HEK293T (cell line): Measurements from ENCODE around the gene RPTOR.

Source experiments
- ARNT ChIP-seq: fragments of 450-650 bp; IDR thresholded peaks from 2 replicates; pipeline ENCODE4 v1.6.1; 2017; ENCODE audit warnings: mild to moderate bottlenecking
- BHLHE40 ChIP-seq: fragments of 450-650 bp; IDR thresholded peaks from 2 replicates; pipeline ENCODE4 v1.6.1; 2016; ENCODE audit warnings: mild to moderate bottlenecking, moderate library complexity, borderline replicate concordance
- ELF4 ChIP-seq: fragments of 450-650 bp; IDR thresholded peaks from 2 replicates; pipeline ENCODE4 v1.6.1; 2017; ENCODE audit warnings: antibody characterized with exemption
- FOXA1 ChIP-seq: fragments of 450-650 bp; IDR thresholded peaks from 2 replicates; pipeline ENCODE4 v1.6.1; 2016; ENCODE audit warnings: mild to moderate bottlenecking
- FOXM1 ChIP-seq: fragments of 450-650 bp; IDR thresholded peaks from 2 replicates; pipeline ENCODE4 v1.6.1; 2017; ENCODE audit warnings: mild to moderate bottlenecking, borderline replicate concordance
- HDGF ChIP-seq: fragments of 450-650 bp; IDR thresholded peaks from 2 replicates; pipeline ENCODE4 v1.6.1; 2017; ENCODE audit warnings: antibody characterized with exemption, borderline replicate concordance
- NFRKB ChIP-seq: fragments of 450-650 bp; IDR thresholded peaks from 2 replicates; pipeline ENCODE4 v1.6.1; 2016; ENCODE audit warnings: mild to moderate bottlenecking, moderate library complexity
- SUZ12 ChIP-seq: fragments of 450-650 bp; IDR thresholded peaks from 2 replicates; pipeline ENCODE4 v1.6.1; 2016; ENCODE audit warnings: mild to moderate bottlenecking
- TARDBP ChIP-seq: fragments of 450-650 bp; IDR thresholded peaks from 2 replicates; pipeline ENCODE4 v1.6.1; 2016
- ZNF384 ChIP-seq: fragments of 450-650 bp; IDR thresholded peaks from 2 replicates; pipeline ENCODE4 v1.6.1; 2016
- TF ChIP-seq, protein P1 (sequence below): fragments of 450-650 bp; IDR thresholded peaks from 2 replicates; pipeline ENCODE4 v1.6.1; 2016

DNA sequence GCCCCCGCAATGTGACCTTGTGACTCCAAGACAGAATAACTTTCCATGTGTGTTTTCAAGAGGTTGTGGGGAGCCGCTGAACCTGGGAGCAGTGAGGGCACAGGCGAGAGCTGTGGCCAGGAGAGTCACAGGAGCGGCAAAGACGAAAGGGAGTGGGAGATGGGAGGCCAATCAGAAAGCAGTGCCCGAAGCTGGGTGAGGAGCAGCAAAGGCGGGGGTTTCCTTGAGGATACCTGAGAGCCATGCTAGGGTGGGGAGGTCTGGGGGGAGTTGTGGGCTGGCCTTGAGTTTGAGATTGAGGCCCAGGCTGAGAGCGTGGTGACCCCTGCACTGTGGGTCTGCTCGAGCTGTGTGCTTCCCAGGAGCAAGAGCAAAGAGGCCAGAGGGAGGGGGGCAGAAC lies 45.1 kb upstream of the RPTOR start:
- TF ChIP-seq ZNF384: no peak
- no peak for TF ChIP-seq FOXM1
- TF ChIP-seq ARNT: no peak
- no peak for TF ChIP-seq BHLHE40
- TF ChIP-seq, protein P1, sequence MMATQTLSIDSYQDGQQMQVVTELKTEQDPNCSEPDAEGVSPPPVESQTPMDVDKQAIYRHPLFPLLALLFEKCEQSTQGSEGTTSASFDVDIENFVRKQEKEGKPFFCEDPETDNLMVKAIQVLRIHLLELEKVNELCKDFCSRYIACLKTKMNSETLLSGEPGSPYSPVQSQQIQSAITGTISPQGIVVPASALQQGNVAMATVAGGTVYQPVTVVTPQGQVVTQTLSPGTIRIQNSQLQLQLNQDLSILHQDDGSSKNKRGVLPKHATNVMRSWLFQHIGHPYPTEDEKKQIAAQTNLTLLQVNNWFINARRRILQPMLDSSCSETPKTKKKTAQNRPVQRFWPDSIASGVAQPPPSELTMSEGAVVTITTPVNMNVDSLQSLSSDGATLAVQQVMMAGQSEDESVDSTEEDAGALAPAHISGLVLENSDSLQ: no peak
- TF ChIP-seq TARDBP: no peak
- no peak for TF ChIP-seq FOXA1
- TF ChIP-seq ELF4: no peak
- TF ChIP-seq HDGF: no peak
- TF ChIP-seq NFRKB: no peak
- no peak for TF ChIP-seq SUZ12
